Fibroblast of mammary gland (primary cell): ENCODE results near the gene ENDOV.

Experiments
- DNase-seq: peaks from one replicate; pipeline ENCODE4 v3.0.0-alpha.2; 2010; ENCODE audit warnings: low read depth
- H3K4me3 ChIP-seq: 2 replicates; pipeline ENCODE4 v1.5.1; 2011; ENCODE audit warnings: low read depth, mild to moderate bottlenecking, low read length, moderate library complexity; ENCODE audit not compliant: control insufficient read depth
- TF ChIP-seq, protein P1 (sequence below): conservative IDR thresholded peaks from 2 replicates; pipeline ENCODE4 v1.5.1; 2011; ENCODE audit warnings: low read depth, low read length, inconsistent platforms; ENCODE audit not compliant: control insufficient read depth, insufficient read depth

ENDOV gene

GRCh38 chr17:80431246-80432195 lies 16.6 kb downstream of the ENDOV start:
- TF ChIP-seq, protein P1, sequence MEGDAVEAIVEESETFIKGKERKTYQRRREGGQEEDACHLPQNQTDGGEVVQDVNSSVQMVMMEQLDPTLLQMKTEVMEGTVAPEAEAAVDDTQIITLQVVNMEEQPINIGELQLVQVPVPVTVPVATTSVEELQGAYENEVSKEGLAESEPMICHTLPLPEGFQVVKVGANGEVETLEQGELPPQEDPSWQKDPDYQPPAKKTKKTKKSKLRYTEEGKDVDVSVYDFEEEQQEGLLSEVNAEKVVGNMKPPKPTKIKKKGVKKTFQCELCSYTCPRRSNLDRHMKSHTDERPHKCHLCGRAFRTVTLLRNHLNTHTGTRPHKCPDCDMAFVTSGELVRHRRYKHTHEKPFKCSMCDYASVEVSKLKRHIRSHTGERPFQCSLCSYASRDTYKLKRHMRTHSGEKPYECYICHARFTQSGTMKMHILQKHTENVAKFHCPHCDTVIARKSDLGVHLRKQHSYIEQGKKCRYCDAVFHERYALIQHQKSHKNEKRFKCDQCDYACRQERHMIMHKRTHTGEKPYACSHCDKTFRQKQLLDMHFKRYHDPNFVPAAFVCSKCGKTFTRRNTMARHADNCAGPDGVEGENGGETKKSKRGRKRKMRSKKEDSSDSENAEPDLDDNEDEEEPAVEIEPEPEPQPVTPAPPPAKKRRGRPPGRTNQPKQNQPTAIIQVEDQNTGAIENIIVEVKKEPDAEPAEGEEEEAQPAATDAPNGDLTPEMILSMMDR = no peak
- DNase-seq = no peak
- H3K4me3 ChIP-seq = no peak overlapping the region

DNA sequence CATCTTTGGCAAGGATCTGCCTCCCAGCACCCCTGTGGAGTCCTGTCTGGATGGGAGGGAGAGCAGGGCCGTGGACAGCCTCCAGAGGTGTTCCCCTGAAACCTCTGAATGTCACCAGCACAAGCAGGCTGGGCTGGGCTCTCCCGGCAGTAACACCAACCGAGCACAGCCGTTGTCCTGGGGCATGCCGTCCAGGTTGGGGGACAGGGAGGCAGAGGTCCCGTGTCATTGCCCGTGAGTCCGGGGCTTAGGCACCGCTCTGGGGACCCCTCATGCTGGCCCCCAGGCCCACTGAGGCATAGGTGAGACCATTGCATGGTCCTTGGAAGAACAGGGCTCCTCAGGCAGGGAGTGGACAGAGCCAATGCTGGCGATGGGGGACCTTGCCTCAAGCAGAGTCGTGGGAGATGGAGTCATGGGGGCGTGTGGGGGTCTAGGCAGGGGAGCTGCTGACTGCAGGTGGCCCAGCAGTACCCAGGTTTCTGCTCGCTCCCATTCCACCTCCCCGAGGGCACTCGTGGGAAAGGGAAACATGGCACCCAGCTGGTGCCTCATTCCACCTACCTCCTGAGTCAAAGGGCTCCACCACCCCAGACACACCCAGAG lies 17.5 kb downstream of the ENDOV start:
- TF ChIP-seq, protein P1 = no peak
- DNase-seq = no peak

GRCh38 chr17:80432961-80433550 lies 18.1 kb downstream of the ENDOV start:
- DNase-seq = no peak
- TF ChIP-seq, protein P1 = no peak
- H3K4me3 ChIP-seq = no peak overlapping the region

More for the DNA sequence above, 17.5 kb downstream of the ENDOV start:
- H3K4me3 ChIP-seq = no peak overlapping the region

- TF ChIP-seq, protein P1 = no peak
- no peak overlapping the region for H3K4me3 ChIP-seq
- DNase-seq = no peak
Observed at GRCh38 chr17:80433916-80434666, 19.1 kb downstream of the ENDOV start.

- TF ChIP-seq, protein P1 = no peak
Observed at GRCh38 chr17:80437532-80437931, 22.6 kb downstream of the ENDOV start.

GRCh38 chr17:80438806-80439205 lies 23.8 kb downstream of the ENDOV start:
- H3K4me3 ChIP-seq = no peak overlapping the region
- TF ChIP-seq, protein P1 = no peak
- DNase-seq = no peak

More at GRCh38 chr17:80437532-80437931, 22.6 kb downstream of the ENDOV start:
- no peak overlapping the region for H3K4me3 ChIP-seq
- DNase-seq = no peak
